Activated CD8-positive, alpha-beta memory T cell treated with anti-CD3 and anti-CD28 coated beads for 36 hours (primary cell): ENCODE data around the gene HERC3. TPM values are rescaled to one million over a fixed set of nuclear protein-coding genes. Genes with fewer than 3 reads are reported as not detected.

Source experiments
- CTCF ChIA-PET: fragments of 350-600 bp; sonication (Branson Sonifier 250); formaldehyde crosslinking; loops from one replicate; lab custom pipeline; 2021; ENCODE audit warnings: antibody characterized with exemption; lab: Charles Lee
- POLR2A ChIA-PET: fragments of 350-600 bp; sonication (Branson Sonifier 250); formaldehyde crosslinking; loops from one replicate; lab custom pipeline; 2021; ENCODE audit warnings: antibody characterized with exemption; lab: Charles Lee
- total RNA-seq, 2 experiments: library from RNA; stranded (reverse); gene quantifications; one replicate each; pipeline ENCODE4 v1.2.3, GENCODE V29; 2021

The HERC3 gene
- total RNA-seq, 2 experiments from 2014 or later, result 27.9 to 28.0 TPM

DNA sequence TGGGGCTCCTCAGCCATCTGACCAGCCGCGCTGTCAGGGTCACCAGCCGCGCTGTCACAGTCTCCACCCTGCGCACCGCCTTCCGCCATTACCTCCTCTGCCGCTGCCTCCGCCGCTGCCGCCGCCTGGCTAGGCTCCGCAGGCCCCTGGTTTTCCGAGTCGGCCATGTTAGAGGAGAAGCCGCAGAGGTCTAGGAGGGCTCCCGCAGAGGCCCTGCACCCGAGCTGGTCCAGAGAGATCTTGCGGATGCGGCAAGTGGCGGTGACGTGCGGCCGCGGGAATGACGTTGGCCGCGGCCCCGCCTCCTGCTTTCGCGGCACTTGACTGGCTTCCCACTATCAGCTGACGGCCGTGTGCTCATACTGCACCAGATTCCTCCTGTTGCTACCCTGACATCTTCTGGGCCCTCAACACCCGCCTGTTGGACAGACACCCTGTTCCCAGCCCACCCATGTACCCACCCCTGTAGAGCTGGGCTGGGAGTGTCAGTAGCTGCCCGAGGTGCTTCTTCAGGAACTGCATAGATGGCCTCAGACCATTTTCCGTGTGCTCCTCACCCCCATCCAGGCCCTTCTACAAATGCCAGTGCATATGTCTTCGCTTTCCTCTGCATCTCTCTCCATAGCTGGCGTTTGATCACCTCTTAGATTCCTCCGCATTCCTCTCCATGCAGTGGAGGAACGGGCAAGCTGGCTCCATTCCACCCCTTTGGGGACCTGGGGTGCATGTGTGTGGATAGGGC lies 105.5 kb downstream of the HERC3 start, which contains the start of gene NAP1L5:
NAP1L5 (minus strand) TSS at position 242 of the 742 bp plus-strand sequence; CDS start at position 167, 75 bp downstream.
- ChIA-PET POLR2A (interaction anchor here (0.7 kb wide), 1 partner anchor 104 kb away, joined by 3 read pairs; no protein-coding TSS in a partner anchor), CTCF (interaction anchor here (0.8 to 1.0 kb wide), 2 partner anchors 14 to 25 kb away, joined by 3 read pairs; no protein-coding TSS in a partner anchor)

DNA sequence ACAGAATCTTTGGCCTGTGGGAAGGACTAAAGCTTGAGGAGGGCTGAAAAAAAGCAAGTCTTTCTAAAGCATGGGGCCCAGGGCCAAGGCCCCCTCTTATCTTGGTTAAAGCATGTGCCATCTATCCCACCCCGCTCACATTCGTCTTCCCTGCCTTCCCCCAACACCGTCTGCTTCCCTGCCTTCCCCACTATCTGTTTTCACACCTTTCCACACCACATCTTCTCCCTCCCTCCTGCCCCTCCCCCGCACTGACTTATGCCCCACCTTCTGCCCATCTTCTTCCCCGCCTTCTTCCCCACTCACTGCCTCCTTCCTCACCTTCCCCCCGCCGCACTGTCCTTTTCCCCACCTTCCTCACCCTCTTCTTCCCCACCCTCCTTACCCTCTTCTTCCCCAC lies 106.2 kb downstream of the HERC3 start:
- ChIA-PET CTCF (interaction anchor here (0.8 to 1.0 kb wide), 2 partner anchors 15 to 26 kb away, joined by 3 read pairs; no protein-coding TSS in a partner anchor), POLR2A (no interaction called here)

DNA sequence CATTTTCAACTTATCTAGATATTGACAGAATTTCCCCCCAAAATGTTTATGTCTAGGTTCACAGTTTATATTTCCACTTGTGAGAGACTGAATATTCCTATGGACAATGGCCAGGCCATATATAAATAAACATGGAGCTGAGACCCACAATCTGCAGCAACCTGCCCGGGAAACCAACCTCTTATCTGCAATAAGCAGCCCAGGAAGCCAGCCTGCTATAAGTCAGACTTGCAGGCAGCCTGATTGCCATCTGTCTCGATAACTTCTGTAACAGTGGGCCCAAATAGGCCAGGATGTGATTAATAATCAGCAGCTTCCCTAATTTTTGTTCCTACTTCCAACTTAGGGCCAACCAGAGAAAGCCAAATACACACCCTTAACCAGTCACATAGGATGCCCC lies 110.5 kb downstream of the HERC3 start:
- CTCF ChIA-PET, result no interaction called here

DNA sequence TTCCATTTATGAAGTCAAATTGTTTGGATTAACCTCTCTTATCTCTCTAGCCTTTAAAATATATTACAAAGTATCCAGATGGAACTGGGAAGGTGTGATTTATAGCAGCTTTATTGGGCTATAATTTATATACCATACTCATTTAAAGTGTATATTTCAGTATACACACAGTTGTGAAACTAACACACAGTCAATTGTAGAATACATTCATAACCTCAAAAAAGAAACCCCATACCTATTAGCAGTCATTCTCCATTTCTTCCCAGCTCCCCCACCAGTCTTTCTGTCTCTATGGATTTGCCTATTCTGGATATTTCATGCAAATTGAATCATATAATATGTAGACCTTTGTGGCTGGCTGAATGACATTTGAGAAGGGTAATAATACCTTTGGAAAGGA lies 112.9 kb downstream of the HERC3 start:
- CTCF ChIA-PET, result no interaction called here
- POLR2A ChIA-PET, result no interaction called here

More for the DNA sequence above, 110.5 kb downstream of the HERC3 start:
- POLR2A ChIA-PET, result no interaction called here

DNA sequence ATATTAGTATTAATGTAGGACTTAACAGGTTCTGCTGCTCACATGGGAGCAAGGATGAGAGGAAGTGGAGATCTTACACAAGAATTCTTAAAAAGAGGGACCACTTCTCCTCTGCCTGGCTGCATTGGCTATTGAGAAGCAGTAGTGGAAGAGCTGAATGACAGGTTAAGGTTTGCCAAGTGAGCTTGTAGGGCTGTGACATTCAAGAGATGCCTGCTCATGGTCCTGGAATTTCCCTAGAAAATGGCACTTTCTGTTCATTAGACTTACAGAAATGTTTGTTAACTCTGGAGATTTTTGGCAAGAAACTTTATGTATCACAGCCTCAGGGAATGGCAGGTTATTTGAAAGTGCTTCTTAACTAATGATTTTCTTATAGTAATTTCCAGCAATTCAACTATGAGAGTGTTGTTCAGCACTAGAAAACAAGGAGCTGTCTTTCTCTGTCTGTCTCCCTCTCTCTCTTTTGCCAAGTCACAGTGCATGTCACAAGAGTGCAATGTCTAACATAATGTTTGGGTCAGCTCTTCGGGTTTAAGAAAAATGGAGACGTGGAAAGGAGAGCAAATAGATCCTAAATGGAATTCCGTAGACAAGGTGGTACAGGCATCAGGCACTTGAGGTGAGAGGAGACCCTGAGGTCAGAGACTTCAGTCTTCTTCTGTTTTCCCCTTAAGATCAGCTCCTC lies 113.7 kb downstream of the HERC3 start:
- ChIA-PET POLR2A (no interaction called here), CTCF (no interaction called here)

DNA sequence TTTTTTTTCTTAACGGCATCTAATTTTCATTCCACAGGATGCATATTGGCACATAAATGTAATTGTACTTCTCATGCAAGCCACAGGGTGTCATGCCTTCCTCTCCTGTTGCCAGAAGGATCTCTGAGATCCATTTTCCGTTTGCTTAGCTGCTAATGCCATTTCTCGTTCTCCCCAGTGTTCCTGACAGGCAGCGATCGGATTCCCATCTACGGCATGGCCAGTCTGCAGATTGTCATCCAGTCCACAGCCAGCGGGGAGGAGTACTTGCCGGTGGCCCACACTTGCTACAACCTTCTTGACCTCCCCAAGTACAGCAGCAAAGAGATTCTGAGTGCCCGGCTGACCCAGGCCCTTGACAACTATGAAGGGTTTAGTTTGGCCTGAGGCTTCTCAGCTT lies 114.3 kb downstream of the HERC3 start:
- CTCF ChIA-PET, result no interaction called here
- POLR2A ChIA-PET, result no interaction called here

DNA sequence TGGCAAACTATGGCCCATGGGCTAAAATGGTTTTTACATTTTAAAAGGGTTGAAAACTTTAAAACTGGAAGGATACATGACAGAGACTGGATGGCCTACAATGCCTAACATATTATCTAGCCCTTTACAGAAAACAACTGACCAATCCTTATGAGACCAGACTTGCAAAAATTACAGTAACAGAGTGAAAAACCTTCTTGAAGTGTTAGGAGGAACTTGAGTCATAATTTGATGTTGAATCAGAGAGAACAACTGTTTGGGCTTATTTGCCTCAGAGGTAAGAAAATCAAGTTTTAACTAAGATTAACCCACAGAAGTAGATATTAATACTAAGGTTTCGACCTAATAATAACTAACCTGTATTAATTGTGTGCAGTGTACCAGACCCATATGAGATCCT lies 117.7 kb downstream of the HERC3 start:
- POLR2A ChIA-PET, result no interaction called here
- CTCF ChIA-PET, result no interaction called here

DNA sequence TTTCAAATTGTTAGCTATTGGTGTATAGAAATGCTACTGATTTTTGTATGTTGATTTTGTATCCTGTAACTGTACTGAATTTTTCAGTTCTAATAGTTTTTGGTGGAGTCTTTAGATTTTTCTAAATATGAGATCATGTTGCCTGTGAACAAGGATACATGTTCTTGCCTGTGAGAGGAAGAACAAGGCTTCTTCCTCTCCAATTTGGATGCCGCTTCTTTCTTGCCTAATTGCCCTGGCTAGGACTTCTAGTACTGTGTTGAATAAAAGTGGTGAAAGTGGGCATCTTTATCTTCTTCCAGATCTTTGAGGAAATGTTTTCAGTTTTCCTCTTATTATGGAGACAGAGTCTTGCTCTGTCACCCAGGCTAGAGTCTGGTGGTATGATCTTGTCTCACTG lies 121.5 kb downstream of the HERC3 start:
- POLR2A ChIA-PET, result no interaction called here
- CTCF ChIA-PET, result no interaction called here

DNA sequence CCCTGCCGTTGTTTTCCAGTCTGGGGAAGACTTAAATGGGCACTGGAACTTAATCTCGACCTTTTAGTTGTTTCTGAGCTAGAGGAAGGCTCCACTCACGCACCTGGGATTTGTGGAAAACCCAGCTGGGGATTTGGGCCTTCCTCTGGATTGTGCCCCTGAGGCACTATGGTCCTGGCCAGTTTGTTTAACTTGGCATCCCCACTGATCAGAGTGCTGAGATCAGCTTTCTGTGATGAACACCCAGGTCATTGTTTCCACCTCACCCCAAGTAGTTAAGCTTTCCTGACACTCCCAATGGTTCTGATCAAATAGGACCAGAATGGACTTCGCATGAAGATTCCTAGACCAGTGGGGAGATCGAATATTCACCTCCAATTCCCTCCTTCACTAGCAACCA lies 125.8 kb downstream of the HERC3 start:
- ChIA-PET POLR2A (no interaction called here), CTCF (no interaction called here)

DNA sequence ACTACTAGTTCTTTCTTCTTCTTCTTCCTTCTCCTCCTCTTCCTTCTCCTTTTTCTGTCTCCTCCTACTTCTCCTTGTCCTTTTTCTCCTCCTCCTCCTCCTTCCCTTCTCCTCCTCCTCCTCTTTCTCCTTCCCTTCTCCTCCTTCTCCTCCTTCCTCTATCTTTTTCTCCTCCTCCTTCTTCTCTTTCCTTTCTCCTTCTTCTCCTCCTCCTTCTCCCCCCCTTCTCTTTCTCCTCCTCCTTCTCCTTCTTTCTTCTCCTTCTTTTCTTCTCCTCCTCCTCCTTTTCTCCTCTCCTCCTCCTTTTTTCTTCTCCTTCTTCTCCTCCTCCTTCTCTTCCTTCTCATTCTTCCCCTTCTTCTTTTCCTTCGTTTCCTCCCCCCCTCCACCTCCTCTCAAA lies 127.1 kb downstream of the HERC3 start:
- ChIA-PET POLR2A (no interaction called here), CTCF (no interaction called here)

DNA sequence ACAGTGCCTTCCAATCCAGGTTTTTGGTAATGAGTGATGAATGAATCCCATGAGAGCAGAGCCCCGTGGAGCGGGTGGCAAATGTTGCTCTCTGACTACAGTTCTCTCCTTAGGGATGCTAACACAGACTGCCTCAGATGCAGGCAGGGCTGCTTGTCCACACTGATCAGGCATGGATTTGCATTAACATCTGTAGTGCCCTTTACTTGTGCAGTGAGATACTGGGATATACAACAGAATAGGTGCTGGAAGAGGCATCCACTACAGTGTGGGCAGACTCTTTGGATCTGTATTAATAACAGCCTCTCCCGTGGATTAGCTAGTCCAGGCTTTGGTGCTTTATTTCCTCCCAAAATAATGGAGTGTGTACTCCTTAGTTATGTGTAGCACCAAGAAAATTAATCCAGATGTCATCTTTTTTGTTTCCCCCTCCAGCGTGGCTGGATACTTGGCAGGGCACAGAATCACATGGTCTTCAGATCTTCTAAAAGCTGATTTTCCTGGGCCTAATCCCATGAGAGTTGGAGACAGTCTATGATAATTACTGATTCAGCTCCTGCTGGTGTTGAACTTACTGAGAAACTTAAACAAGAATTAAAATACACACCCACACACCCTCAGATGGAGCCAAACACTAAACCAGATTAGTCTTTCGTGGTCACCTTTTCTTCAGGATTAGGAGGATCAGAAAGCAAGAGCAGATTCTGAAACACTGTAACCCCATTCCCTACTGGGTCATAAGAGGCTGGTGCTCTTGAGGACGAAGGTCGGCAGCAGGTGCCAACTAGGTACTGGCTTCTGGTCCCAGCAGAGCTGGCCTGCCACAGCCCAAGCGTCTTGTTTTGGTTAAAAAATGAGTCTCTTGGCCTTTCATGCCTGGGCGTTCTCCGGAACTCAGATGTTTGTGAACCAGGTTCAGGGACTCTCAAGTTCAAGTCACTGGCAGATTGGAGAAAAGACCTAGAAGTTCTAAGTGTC lies 128.5 kb downstream of the HERC3 start:
- ChIA-PET CTCF (no interaction called here), POLR2A (interaction anchor here (0.6 kb wide), 1 partner anchor 8 kb away, joined by 5 read pairs; no protein-coding TSS in a partner anchor)

DNA sequence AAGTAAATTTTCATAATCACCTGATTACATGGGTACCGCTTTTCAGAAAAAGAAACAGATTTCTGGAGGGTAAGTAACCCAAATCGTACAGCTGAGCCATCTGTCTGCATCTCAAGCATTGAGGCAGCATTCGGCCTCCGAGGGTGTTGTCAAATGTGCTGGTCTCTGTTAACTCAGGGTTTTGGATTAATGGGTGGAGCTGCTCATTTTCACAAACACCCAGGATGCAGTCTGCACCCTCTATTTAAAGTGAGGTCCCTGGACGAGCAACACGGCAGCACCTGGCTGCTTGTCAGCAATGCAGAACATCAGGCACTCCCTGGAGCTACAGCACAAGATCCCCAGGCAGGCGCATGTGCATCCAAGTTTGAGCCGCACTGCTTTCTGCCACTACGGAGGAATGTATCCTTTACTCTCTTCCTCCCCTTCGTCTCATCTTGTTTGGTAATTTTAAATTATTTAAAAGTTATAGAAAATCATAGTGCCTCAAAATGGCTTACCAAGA lies 130.0 kb downstream of the HERC3 start:
- POLR2A ChIA-PET, result no interaction called here

DNA sequence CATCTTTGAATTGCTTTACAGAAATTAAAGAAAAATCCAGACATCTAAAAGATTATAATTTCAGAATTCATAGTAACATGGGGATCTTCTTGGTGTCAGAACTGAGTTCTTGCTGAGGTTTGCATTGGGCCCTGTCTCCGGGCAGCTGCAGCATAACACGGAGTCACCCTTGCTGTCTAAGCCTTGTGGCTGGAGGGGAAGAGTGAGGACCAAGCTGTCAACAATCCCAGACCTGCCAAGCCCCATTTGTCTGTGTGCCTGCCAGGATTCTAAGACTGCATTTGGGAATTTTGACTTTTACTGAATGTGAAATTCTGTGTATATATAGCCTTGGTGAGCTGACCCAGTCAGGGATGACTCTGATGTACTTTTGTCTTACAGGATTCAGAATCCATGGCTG lies 130.5 kb downstream of the HERC3 start:
- POLR2A ChIA-PET, result no interaction called here
- CTCF ChIA-PET, result no interaction called here

More for the DNA sequence above, 130.0 kb downstream of the HERC3 start:
- CTCF ChIA-PET, result no interaction called here

DNA sequence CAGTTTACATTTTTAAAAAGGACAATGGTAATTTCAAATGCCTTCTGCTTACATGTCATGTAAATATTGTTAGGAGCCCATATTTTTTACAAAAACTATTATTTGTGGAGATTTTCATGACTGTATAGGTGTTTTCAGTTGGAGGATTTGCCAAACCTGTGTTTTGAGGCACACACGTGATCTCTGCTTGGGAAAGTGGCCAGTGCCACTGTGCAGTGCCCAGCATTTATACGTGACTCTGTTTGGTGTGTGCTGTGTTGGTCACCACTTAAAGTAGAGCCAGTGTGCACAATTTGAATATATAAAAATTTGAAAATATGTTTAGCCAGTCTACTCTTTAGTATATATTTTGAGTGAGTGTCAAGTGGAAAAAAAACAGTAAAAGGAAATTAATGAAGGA lies 132.1 kb downstream of the HERC3 start:
- CTCF ChIA-PET, result no interaction called here
- POLR2A ChIA-PET, result no interaction called here

DNA sequence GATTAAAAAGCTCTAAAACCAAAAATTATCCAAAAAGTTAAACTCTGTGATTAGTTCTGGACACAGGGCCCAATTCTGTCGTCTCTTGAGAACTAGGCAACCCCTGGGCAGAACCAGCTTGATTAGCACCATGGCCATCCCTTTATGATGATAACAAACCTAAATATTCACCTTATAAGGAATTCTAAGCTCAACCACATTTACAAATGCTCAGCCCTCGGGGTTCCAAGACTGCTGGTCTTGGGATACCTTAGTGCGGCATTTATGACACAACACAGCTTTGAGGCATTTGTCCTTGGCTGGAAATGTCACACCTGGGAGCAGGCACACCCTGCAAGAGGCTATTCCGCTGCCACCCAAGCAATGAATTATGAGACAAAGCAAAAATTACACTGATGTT lies 132.9 kb downstream of the HERC3 start:
- POLR2A ChIA-PET, result no interaction called here
- CTCF ChIA-PET, result no interaction called here

DNA sequence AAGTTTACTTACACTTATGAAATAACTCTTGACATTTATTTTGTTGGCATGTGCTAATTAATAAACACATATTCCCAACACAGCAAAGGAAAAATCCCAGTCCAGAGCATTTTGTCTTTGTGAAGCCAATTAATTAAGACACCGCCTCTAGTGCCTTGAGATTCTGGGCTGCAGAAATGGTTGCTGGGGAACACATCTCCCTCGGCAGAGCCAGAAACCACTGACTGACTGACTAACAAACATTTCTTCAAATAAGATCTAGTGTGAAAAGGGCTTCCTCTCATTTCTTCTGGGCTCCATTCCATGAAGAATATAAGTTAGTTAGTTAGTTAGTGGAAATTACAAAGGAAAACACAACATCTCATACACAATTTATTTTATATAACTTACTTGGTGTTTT lies 133.7 kb downstream of the HERC3 start:
- ChIA-PET POLR2A (no interaction called here), CTCF (no interaction called here)

DNA sequence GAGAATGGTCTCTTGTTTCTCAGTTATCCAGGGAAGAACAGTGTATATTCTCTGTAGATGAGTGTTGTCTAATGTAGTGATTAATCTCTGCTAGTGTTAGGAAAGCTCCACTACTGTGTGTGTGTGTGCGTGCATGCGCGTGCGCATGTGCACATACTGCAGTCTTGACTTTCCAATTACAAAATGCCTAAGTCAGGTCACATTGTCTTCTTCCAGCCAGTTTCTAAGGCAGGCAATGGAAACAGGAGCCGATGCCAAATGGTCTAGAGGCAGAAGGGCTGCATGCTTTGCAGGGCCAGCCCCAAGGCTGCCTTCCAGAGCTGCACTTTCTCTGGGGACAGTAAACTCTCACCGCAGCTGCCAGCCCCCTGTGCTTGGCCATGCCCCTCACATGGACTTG lies 135.9 kb downstream of the HERC3 start:
- ChIA-PET POLR2A (no interaction called here), CTCF (no interaction called here)

DNA sequence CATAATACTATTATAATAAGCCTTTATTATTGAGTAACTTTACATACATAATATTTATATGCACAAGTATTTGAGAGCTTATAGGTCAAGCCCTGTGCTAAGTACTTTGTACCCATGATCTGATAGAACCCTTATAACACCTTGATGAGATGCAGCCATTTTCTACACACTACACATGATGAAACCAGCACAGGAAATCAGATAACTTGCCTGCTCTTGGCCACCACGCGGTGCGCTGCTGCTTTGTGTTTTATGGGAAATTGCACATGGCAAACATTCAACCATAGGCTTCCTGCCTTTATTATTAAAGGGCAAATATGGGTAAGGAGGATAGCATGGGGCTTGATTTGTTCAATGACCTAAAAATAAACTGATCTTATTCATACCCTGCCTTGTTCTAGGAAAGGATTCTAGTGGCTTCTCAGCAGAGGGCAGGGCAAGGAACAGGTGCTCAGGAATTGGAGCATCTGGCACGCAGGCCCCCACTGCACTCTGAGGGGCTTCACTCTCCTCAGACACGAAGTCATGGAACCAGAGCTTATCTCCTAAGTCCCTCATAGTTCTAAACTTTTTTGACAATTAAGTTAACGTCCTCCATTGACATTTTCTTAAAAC lies 137.0 kb downstream of the HERC3 start:
- POLR2A ChIA-PET, result interaction anchor here (0.7 kb wide), 1 partner anchor 8 kb away, joined by 5 read pairs; no protein-coding TSS in a partner anchor
- CTCF ChIA-PET, result no interaction called here

DNA sequence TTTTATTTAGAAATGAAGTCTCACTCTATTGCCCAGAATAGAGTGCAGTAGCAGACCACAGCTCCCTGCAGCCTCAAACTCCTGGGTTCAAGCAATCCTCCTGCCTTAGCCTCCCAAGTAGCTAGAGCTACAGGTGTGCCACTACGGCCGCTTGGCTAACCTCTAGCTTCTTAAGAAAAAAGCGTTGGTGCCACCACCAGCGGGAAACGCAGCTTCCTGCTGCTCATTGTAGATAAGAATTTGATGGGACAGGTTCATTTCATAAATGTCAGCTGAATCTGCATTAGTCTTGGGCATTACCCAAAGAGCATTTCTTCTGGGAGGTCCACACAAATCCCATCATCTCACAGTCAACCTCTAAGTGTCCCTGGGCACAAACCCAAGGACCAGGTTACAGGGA lies 138.5 kb downstream of the HERC3 start:
- ChIA-PET POLR2A (no interaction called here), CTCF (no interaction called here)
